PC-9 (cell line): ENCODE measurements around the gene ALG14.

ENCODE experiments used
- EZH2 ChIP-seq: fragments of 200-600 bp; sonication (generic); IDR thresholded peaks from 2 replicates; pipeline ENCODE4 v1.8.0; 2017; ENCODE audit warnings: antibody characterized with exemption, low read depth
- TF ChIP-seq, protein P1 (sequence below): fragments of 200-600 bp; sonication (generic); conservative IDR thresholded peaks from 2 replicates; pipeline ENCODE4 v1.6.1; 2017; ENCODE audit warnings: mixed run types, antibody characterized with exemption, mild to moderate bottlenecking, moderate library complexity

DNA sequence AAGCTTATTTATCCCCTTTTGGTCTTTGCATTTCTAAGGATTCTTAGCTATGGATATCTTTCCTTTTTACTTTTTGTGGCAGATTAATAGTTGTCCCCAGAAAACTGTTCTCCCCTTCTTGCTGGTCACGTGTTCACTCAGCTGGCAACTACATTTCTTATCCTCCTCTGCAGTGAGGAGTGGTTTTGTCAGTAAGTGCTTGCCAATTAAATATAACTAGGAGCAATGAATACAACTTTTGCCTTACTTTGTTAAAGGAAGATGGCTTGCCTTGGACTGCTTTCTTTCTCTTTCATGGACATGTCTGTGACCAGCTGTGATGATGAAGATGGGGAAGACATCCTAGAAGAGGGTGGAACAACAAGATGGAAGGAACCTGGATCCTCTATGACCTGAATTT, 15.6 kb upstream of the ALG14 start:
- TF ChIP-seq, protein P1, sequence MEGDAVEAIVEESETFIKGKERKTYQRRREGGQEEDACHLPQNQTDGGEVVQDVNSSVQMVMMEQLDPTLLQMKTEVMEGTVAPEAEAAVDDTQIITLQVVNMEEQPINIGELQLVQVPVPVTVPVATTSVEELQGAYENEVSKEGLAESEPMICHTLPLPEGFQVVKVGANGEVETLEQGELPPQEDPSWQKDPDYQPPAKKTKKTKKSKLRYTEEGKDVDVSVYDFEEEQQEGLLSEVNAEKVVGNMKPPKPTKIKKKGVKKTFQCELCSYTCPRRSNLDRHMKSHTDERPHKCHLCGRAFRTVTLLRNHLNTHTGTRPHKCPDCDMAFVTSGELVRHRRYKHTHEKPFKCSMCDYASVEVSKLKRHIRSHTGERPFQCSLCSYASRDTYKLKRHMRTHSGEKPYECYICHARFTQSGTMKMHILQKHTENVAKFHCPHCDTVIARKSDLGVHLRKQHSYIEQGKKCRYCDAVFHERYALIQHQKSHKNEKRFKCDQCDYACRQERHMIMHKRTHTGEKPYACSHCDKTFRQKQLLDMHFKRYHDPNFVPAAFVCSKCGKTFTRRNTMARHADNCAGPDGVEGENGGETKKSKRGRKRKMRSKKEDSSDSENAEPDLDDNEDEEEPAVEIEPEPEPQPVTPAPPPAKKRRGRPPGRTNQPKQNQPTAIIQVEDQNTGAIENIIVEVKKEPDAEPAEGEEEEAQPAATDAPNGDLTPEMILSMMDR: no peak
- TF ChIP-seq EZH2: no peak
